GM10266 (cell line): Measurements from ENCODE around the gene SREBF2.
"Not testable (repeated sequence)": the region's sequence is repeated elsewhere in the genome, so short reads cannot be mapped to it uniquely, and the experiment has no call there.

Source experiments
- DNase-seq: peaks from one replicate; pipeline ENCODE4 v3.0.0; 2012; ENCODE audit errors: extremely low spot score
- CTCF ChIP-seq: IDR thresholded peaks from 2 replicates; pipeline ENCODE4 v1.5.1; 2012; ENCODE audit warnings: mild to moderate bottlenecking, low read depth; ENCODE audit not compliant: control insufficient read depth, insufficient read depth; ENCODE audit errors: missing control alignments

The SREBF2 gene

DNA sequence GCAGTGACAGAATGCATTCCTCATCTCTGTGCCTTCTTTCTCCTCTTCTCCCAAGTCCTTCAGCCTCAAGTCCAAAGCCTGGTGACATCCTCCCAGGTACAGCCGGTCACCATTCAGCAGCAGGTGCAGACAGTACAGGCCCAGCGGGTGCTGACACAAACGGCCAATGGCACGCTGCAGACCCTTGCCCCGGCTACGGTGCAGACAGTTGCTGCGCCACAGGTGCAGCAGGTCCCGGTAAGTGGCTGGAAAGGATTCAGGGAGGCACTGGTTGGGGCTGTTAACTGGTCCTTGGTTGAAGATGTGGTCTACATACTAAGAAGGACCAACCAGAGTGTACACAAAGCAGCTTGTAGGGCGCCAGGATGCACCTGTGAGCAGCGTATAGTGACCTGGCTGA is 35.7 kb downstream of the SREBF2 start:
- TF ChIP-seq CTCF = no peak

DNA sequence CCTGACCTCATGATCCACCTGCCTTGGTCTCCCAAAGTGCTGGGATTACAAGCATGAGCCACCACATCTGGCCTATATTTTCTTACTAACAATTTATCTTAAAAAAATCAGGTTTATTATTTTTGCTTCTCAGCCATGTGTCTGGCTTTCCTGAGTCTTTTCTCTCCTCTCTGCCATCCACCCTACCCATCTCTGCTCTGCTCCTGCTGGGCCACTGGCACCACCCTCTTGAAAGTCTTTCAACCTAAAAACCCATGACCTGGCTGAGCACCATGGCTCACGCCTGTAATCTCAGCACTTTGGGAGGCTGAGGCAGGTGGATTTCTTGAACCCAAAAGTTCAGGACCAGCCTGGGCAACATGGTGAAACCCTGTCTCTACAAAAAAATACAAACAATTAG is 37.2 kb downstream of the SREBF2 start:
- not testable (repeated sequence) for DNase-seq

More for the DNA sequence above, 35.7 kb downstream of the SREBF2 start:
- DNase-seq = no peak

DNA sequence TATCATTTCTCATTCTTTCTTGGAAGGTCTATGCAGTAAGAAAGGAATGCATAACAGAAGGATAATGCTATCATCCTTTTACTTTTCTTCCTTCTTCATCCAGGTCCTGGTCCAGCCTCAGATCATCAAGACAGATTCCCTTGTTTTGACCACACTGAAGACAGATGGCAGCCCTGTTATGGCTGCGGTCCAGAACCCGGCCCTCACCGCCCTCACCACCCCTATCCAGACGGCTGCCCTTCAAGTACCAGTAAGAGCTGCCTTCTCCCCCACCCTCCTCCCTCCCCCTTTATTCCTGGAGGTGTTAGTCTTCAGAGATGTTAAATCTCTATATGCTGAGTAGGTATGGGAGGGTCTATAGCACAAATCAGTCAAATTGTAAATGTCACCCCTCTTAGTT is 37.9 kb downstream of the SREBF2 start:
- TF ChIP-seq CTCF = no peak
- DNase-seq = no peak

DNA sequence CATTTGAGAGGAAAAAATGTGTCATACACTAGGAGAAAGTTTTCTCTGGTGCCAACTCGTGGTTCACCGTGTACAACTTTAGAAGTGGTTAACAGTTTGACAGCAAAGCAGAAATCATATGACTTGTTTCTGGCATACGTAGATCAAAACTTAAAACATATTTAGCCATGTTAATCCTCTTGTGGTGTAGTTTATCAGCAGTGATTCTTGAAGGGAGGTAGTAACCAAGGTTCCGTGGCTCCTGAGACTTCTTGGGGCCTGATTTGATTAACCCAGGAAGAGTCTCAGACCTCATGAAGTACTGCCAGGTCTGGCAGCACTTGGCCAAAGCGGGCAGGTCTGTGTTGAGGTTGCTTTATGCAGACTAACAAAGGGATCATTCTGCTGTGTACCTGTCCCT is 40.5 kb downstream of the SREBF2 start:
- DNase-seq = no peak
- no peak for TF ChIP-seq CTCF

DNA sequence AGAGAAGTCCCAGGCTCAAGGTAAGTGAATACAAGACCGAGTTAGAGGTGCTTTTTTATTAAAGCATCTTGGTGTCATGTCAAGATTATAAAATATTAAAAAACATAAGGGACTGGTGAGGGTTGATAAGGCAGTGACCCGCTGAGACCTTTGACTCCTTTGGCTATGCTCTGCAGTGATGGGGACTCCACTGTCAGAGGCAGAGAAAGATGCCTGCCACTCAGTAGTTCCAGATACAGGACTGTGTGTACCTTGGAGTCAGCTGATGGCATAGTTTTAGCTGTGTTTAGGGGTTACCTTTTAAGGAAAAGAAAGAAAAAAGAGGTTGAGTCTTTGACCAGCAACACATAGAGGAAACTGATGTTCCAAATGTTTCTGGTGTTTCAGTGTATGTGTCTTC is 41.2 kb downstream of the SREBF2 start:
- TF ChIP-seq CTCF = no peak
- DNase-seq = no peak

GRCh38 chr22:41875531-41876270 is 42.8 kb downstream of the SREBF2 start:
- no peak for TF ChIP-seq CTCF
- no peak for DNase-seq

- DNase-seq = no peak
- no peak for TF ChIP-seq CTCF
Measured at GRCh38 chr22:41876275-41876674, 43.4 kb downstream of the SREBF2 start.

DNA sequence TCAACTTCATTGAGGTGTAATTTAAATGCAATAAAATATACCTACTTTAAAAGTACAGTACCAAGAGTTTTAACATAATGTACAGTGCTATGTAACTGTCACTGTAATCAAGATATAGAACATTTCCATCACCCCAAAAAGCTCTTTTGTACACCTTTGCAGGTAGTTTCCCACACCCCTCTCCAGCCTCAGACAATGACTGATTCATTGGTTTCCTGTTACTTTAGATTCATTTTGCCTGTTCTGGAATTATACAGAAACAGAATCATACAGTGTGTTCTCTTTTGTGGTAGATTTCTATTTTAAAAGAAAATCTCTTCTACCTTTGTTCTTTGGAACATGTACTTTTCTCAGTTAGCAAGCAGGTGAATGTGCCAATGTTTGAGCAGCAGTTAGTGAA is 43.8 kb downstream of the SREBF2 start:
- TF ChIP-seq CTCF = no peak
- no peak for DNase-seq
